Activated CD4-positive, alpha-beta memory T cell treated with anti-CD3 and anti-CD28 coated beads, Interleukin-2, amount 10 ng/mL, durations not matched to agents 7 days and 5 days (primary cell): ENCODE measurements around the gene THSD7A. TPM values are rescaled to one million over a fixed set of nuclear protein-coding genes. Genes with fewer than 3 reads are reported as not detected.
"Not testable (repeated sequence)": the region's sequence is repeated elsewhere in the genome, so short reads cannot be mapped to it uniquely, and the experiment has no call there.

ENCODE experiments used
- CTCF ChIA-PET: fragments of 350-600 bp; sonication (Branson Sonifier 250); formaldehyde crosslinking; loops from one replicate; lab custom pipeline; 2021; ENCODE audit warnings: antibody characterized with exemption, inconsistent platforms; lab: Charles Lee
- POLR2A ChIA-PET: fragments of 350-600 bp; sonication (Branson Sonifier 250); formaldehyde crosslinking; loops from one replicate; lab custom pipeline; 2021; ENCODE audit warnings: antibody characterized with exemption; lab: Charles Lee
- DNase-seq: peaks from one replicate; pipeline ENCODE4 v3.0.0-alpha.2; 2020
- H3K27ac Mint-ChIP-seq: one replicate; pipeline ENCODE4 v1.8.0; 2021; ENCODE audit warnings: mild to moderate bottlenecking, mixed read lengths
- H3K27me3 Mint-ChIP-seq: one replicate; pipeline ENCODE4 v1.8.0; 2021; ENCODE audit warnings: mixed read lengths
- H3K36me3 Mint-ChIP-seq: one replicate; pipeline ENCODE4 v1.8.0; 2021; ENCODE audit warnings: low read depth, mixed read lengths
- H3K4me1 Mint-ChIP-seq: one replicate; pipeline ENCODE4 v1.8.0; 2021; ENCODE audit warnings: mixed read lengths
- H3K4me3 Mint-ChIP-seq: one replicate; pipeline ENCODE4 v1.8.0; 2021; ENCODE audit warnings: mild to moderate bottlenecking, mixed read lengths
- H3K9me3 Mint-ChIP-seq: one replicate; pipeline ENCODE4 v1.8.0; 2021; ENCODE audit warnings: mixed read lengths
- total RNA-seq, 2 experiments: library from RNA; stranded (reverse); gene quantifications; one replicate each; pipeline ENCODE4 v1.2.3, GENCODE V29; 2021

The THSD7A gene
- total RNA-seq, 2 experiments from 2014 or later = not detected

DNA sequence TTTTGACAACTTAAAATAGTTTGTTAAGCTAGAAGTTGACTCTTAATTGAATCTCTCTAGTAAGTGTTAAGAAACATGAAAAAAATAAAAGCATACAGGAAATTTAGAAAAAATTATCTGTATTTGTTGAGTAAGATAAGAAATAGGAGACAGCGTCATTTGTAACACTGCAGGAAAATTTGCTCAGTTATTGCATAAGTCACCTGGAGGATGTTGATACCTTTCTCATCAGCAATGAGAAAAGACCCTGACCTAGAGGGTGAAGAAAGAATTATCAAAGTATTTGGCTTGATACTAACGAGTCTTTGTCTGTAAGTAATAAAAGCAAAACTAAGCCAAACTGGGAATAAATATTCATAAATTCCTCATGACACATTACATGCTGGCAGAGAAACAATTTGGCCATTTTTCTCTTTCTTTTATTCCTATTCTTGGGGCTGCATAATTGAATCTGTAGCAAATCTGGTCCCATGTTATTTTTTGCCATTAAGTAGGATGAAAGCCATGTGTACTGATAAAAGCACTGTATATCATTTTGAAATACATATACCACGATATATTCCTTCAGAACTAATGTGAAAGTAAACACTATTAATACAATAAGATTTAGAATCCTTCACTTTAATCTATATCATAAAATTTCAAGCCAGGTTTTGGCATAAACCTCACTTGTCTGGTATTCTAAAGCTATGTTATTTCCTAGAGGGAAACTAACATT lies 362.8 kb downstream of the THSD7A start:
- Mint-ChIP-seq H3K4me1 (no peaks in the 10 kb centered on the region), H3K36me3 (no peaks in the 10 kb centered on the region), H3K27ac (no peak overlapping the region), H3K4me3 (no peak overlapping the region), H3K27me3 (no peaks in the 10 kb centered on the region), H3K9me3 (no peaks in the 10 kb centered on the region)
- no peak for DNase-seq
- POLR2A ChIA-PET = no interaction called here
- CTCF ChIA-PET = no interaction called here

DNA sequence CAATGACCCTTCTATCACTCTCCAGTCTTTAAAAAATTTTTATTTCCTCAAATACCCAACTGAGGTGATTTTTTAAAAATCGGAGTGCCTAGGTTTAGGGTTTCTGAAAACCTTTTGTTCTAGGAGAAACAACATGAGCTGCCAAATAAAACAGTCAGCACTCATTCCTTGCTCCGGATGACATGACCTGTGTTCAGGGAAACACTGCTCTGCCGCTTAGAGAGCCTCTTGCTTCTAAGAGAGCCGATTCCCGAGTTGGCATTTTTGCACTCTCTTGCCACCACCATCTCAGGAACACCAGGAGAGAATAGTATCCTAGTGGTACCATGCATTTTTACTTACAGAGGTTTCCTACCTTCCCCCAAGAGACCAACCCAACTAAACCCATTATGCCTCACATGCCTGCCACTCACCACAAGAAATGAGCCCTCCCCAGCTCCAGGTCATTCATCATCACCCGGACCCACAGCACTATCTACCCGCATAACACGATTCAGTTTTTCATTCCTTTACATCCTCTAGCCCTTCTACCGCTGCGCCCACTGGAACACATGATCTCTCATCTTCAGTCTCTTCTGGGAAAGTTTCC lies 365.4 kb downstream of the THSD7A start:
- CTCF ChIA-PET = no interaction called here
- DNase-seq = no peak
- Mint-ChIP-seq H3K27me3 (no peaks in the 10 kb centered on the region), H3K4me3 (no peak overlapping the region), H3K36me3 (no peaks in the 10 kb centered on the region), H3K4me1 (no peaks in the 10 kb centered on the region), H3K9me3 (no peaks in the 10 kb centered on the region), H3K27ac (no peak overlapping the region)
- POLR2A ChIA-PET = no interaction called here

DNA sequence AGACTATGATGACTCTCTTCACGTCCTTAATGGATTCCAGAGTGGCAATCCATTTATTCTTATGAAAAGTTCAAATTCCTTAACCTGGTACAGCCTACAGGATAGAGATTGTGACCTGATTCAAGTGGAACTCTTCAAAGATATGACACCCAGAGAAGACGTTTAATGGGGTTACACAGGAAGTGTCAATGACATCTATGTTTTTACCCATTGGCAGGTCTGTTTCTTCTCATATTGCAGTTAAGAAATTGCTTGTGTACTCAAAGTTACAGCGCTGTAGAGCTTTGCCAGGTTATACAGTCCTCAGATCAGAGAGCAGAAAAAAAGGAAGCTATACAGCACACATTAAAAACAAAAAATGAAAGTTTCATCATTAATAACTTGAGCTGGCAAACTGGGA lies 367.4 kb downstream of the THSD7A start:
- no peak overlapping the region for H3K4me3 Mint-ChIP-seq
- ChIA-PET CTCF (no interaction called here), POLR2A (no interaction called here)
- H3K27ac Mint-ChIP-seq = no peak overlapping the region
- H3K36me3 Mint-ChIP-seq = no peaks in the 10 kb centered on the region
- no peaks in the 10 kb centered on the region for H3K4me1 Mint-ChIP-seq
- no peaks in the 10 kb centered on the region for H3K27me3 Mint-ChIP-seq
- no peak for DNase-seq
- no peaks in the 10 kb centered on the region for H3K9me3 Mint-ChIP-seq

DNA sequence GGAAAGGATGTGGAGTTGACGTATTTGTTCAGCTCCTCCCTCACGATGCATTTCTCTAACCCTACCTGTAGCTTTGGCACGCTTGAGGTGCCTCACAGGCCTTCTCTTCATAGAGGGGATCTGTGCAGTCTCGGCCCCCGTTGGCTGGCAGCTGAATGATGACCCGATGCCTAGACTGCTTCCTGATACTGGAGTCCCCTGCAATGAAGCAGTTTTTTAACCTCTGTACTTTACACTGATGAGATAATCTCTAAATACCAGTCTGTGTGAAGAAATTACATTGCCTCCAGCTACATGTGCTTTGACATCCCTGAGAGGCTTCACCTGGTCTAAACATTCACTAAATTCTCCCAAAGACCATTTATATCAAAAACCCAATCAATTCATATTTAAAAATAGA lies 370.1 kb downstream of the THSD7A start:
- no peaks in the 10 kb centered on the region for H3K27me3 Mint-ChIP-seq
- ChIA-PET CTCF (no interaction called here), POLR2A (no interaction called here)
- peaks cover 4% of the 10 kb centered on the region for H3K4me1 Mint-ChIP-seq
- H3K9me3 Mint-ChIP-seq = no peaks in the 10 kb centered on the region
- no peak for DNase-seq
- H3K27ac Mint-ChIP-seq = no peak overlapping the region
- no peaks in the 10 kb centered on the region for H3K36me3 Mint-ChIP-seq
- H3K4me3 Mint-ChIP-seq = no peak overlapping the region

DNA sequence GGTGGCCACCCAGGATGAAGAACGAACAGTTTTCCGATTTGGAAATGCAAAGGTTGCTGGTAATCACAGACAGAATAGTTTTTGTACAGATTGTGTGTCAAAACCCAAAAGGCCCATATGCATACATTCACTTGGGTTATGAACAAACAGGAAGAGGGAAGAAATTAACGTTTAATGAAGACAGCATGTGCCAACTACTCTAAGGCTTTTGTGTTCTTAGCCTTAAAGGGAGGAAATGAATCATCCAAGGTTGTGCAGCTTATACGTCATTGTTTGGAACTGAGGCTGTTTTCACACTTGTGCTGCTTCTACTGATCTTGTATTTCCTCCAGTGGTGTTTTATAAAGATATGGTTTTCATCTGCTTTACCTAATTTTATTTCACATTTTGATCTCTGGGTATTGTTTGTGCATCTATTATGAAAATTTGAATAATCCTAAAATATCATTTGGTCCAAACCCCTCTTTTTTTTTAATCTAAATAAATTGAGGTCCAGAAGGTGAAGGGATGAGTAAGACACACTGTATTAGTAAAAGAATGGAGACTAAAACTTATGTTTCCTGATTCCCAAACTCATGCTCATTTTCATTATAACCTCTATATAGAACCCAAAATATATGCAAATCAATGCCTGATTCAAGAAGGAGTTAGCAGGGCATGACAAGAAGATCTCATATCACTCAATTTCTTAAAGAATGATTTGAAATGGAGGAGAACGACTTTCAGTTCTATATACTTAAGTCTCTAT lies 373.1 kb downstream of the THSD7A start:
- POLR2A ChIA-PET = no interaction called here
- Mint-ChIP-seq H3K27ac (no peak overlapping the region), H3K27me3 (no peaks in the 10 kb centered on the region), H3K4me3 (no peak overlapping the region), H3K36me3 (no peaks in the 10 kb centered on the region), H3K9me3 (no peaks in the 10 kb centered on the region), H3K4me1 (peaks cover 4% of the 10 kb centered on the region)
- CTCF ChIA-PET = no interaction called here
- DNase-seq = no peak

DNA sequence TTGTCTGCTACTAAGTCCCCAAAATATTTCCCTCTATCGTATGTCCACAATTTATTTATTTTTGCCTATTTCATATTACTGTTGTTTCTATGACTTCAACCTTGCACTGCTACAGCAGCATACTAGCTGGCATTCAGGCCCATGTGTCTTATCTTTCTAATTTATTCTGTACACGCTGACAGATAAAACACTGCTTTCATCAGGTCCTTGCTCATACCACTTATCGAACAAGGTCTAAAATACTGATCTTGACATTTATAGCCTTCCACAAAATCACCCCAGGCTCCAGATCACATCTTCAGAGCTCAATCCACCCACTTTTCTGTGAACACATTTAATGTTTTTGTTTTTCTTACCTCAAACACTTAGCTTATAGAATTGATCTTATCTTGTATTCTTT lies 374.6 kb downstream of the THSD7A start:
- Mint-ChIP-seq H3K36me3 (no peaks in the 10 kb centered on the region), H3K9me3 (no peaks in the 10 kb centered on the region)

DNA sequence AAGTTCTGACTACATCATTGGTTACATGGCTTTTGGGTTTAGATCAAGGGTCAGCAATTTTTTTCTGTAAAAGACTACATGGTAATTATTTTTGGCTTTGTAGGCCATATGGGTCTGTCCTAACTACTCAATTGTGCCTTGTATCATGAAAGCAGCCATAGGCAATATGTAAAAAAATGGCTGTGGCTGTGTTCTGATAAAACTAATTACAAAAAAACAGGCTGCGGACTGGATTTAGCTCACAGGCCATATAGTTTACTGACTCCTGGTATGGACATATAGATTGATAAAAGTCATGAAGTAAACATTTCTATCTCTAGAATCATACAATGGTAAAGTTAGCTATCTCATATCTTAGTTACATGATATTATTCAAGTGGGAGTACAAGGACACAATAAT lies 375.4 kb downstream of the THSD7A start:
- ChIA-PET POLR2A (no interaction called here), CTCF (interaction anchor here (1.4 kb wide), 1 partner anchor 18 kb away, joined by 3 read pairs; no protein-coding TSS in a partner anchor)
- H3K36me3 Mint-ChIP-seq = no peaks in the 10 kb centered on the region
- no peaks in the 10 kb centered on the region for H3K9me3 Mint-ChIP-seq
- H3K27ac Mint-ChIP-seq = no peak overlapping the region
- H3K4me1 Mint-ChIP-seq = peaks cover 4% of the 10 kb centered on the region
- no peak overlapping the region for H3K4me3 Mint-ChIP-seq
- no peaks in the 10 kb centered on the region for H3K27me3 Mint-ChIP-seq
- no peak for DNase-seq

More for the DNA sequence above, 374.6 kb downstream of the THSD7A start:
- Mint-ChIP-seq H3K27me3 (no peaks in the 10 kb centered on the region), H3K4me3 (no peak overlapping the region), H3K27ac (no peak overlapping the region), H3K4me1 (peaks cover 4% of the 10 kb centered on the region)
- ChIA-PET CTCF (interaction anchor here (1.4 kb wide), 1 partner anchor 19 kb away, joined by 3 read pairs; no protein-coding TSS in a partner anchor), POLR2A (no interaction called here)
- no peak for DNase-seq

DNA sequence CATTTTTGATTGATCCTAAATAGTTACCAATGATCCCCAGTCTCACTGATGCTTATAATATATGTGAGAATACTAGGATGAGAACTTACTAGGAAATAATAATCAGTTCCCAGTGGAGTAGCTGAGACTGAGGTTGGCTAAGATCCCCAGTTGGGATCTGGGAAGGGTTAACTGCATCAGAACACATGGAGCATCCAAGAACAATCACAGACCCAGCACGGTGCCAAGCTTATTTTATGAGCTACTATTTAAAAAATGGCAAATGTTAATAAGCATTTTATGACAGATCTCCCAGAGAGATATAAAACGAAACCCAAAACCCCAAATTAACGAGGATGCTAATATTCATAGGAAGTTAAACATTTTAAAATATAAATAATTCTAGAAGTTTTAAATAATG lies 379.5 kb downstream of the THSD7A start:
- Mint-ChIP-seq H3K4me3 (no peak overlapping the region), H3K27me3 (no peaks in the 10 kb centered on the region), H3K4me1 (no peaks in the 10 kb centered on the region), H3K9me3 (no peaks in the 10 kb centered on the region), H3K36me3 (no peaks in the 10 kb centered on the region), H3K27ac (no peak overlapping the region)
- ChIA-PET CTCF (no interaction called here), POLR2A (no interaction called here)
- no peak for DNase-seq

DNA sequence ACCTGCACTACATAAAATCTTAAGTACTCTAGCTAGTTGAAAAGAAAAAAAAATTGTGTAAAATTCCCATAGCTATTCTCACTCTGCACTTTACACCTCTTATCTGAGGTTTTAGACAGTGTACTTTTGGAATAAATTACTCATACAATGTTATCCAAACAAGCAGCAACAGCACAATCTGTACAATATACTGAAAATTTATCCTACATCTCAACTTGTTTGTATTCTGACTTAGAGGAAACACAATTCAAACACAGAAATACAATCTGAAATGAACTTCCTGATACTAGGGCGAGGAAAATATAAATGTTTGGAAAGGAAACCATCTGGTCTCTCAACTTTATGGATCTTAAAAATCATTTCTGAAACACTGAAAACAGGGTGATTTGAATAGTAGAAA lies 381.7 kb downstream of the THSD7A start:
- H3K4me1 Mint-ChIP-seq = no peaks in the 10 kb centered on the region

DNA sequence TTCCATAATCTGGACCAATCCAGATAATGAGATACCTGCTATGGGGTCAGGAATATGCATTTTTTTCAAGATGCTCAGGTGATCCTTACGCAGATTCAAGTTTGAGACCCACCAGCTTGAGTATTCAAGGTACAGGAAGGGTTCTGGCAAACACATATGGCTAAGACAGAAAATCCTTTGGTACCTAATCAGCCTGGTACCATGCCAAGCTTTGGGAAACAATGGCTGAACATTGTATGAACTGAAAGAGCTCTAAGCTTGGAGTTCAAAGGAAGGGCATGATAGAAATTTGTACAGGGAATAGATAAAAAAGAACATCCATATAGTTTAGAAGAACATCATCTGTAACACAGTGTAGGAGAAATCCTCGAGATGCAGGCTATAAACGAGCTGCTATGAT lies 382.7 kb downstream of the THSD7A start:
- H3K4me1 Mint-ChIP-seq = no peaks in the 10 kb centered on the region

More for the DNA sequence above, 381.7 kb downstream of the THSD7A start:
- H3K27me3 Mint-ChIP-seq = no peaks in the 10 kb centered on the region
- H3K36me3 Mint-ChIP-seq = no peaks in the 10 kb centered on the region
- no peak for DNase-seq
- ChIA-PET CTCF (no interaction called here), POLR2A (no interaction called here)
- H3K27ac Mint-ChIP-seq = no peak overlapping the region
- H3K4me3 Mint-ChIP-seq = no peak overlapping the region
- no peaks in the 10 kb centered on the region for H3K9me3 Mint-ChIP-seq

DNA sequence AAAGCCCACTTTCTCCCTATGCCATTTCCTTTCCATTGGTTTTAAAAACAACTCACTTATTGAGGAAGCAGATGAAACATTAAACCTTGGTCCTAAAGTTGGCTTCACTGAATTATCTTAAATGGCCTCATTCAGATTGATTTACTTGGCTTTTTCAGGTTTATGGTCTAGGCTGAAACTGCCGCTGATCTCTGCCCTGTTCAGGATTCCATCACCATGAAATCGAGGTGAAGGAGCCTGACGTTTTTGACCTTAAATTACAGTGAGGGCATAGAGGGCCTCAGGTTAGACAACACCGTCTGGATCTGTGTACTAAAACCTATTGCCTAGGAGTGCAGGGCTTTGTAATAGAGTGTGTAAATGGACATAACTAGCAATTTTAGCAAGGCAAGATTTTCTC lies 383.7 kb downstream of the THSD7A start:
- H3K4me3 Mint-ChIP-seq = no peak overlapping the region
- CTCF ChIA-PET = no interaction called here
- H3K36me3 Mint-ChIP-seq = no peaks in the 10 kb centered on the region
- POLR2A ChIA-PET = no interaction called here
- no peak for DNase-seq
- no peaks in the 10 kb centered on the region for H3K4me1 Mint-ChIP-seq
- H3K9me3 Mint-ChIP-seq = no peaks in the 10 kb centered on the region
- H3K27me3 Mint-ChIP-seq = no peaks in the 10 kb centered on the region
- H3K27ac Mint-ChIP-seq = no peak overlapping the region

More for the DNA sequence above, 382.7 kb downstream of the THSD7A start:
- no peaks in the 10 kb centered on the region for H3K27me3 Mint-ChIP-seq
- POLR2A ChIA-PET = no interaction called here
- H3K9me3 Mint-ChIP-seq = no peaks in the 10 kb centered on the region
- no peak for DNase-seq
- no peak overlapping the region for H3K27ac Mint-ChIP-seq
- H3K4me3 Mint-ChIP-seq = no peak overlapping the region
- CTCF ChIA-PET = no interaction called here
- no peaks in the 10 kb centered on the region for H3K36me3 Mint-ChIP-seq

DNA sequence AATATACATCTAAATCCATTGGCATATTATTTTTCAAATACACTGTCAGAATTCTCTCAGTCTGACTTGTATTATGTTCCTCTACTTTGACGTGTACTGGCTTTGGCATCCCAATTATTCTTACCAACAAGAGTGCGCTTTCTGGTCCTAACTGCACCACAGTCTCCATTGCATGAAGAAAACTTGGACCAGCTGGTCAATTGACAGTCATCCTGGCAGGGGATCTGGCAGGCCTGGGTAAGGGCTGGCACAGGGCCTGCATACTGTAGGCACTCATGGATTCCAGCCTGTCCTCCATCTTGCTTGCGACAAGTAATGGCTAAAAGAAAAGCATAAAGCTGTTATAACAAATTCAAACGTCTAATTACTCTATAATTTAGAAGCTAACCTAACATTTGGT lies 384.9 kb downstream of the THSD7A start:
- no peak overlapping the region for H3K27ac Mint-ChIP-seq
- H3K9me3 Mint-ChIP-seq = no peaks in the 10 kb centered on the region
- ChIA-PET CTCF (no interaction called here), POLR2A (no interaction called here)
- no peak overlapping the region for H3K4me3 Mint-ChIP-seq
- H3K27me3 Mint-ChIP-seq = no peaks in the 10 kb centered on the region
- no peak for DNase-seq
- H3K36me3 Mint-ChIP-seq = no peaks in the 10 kb centered on the region
- no peaks in the 10 kb centered on the region for H3K4me1 Mint-ChIP-seq

DNA sequence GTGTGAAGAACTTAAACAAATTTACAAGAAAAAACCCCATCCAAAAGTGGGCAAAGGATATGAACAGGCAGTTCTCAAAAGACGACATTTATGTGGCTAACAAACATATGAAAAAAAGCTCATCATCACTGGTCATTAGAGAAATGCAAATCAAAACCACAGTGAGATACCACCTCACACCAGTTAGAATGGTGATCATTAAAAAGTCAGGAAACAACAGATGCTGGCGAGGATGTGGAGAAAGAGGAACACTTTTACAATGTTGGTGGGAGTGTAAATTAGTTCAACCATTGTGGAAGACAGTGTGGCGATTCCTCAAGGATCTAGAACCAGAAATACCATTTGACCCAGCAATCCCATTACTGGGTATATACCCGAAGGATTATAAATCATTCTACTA lies 388.1 kb downstream of the THSD7A start:
- H3K4me3 Mint-ChIP-seq, H3K4me1 Mint-ChIP-seq, DNase-seq, H3K27ac Mint-ChIP-seq, CTCF ChIA-PET, H3K36me3 Mint-ChIP-seq, POLR2A ChIA-PET, H3K27me3 Mint-ChIP-seq, H3K9me3 Mint-ChIP-seq: not testable (repeated sequence)
